K562 treated with DMSO at 1 percent for 12 hours (cell line): ENCODE results near the gene DBN1. TPM values are rescaled to one million over a fixed set of nuclear protein-coding genes. Genes with fewer than 3 reads are reported as not detected.

Experiments used
- total RNA-seq: library from RNA; unstranded; fragments of 300-600 nt; gene quantifications from 2 replicates; pipeline ENCODE4 v1.2.3, GENCODE V29; 2022; ENCODE audit not compliant: insufficient read depth

The DBN1 gene
- 24.1 and 40.0 TPM in 2 replicates for total RNA-seq

GRCh38 chr5:177473443-177474001 is at the start of gene DBN1:
Gene DBN1 (minus strand): TSS chr5:177473634. CDS start chr5:177473521, 113 bp downstream.

GRCh38 chr5:177516601-177517568 is 43.5 kb upstream of the DBN1 start, which contains the start of gene DDX41:
Gene DDX41 (minus strand): TSS chr5:177516961. CDS start chr5:177516945, 16 bp downstream.

GRCh38 chr5:177509381-177509951 is 36.0 kb upstream of the DBN1 start, which contains the start of gene DOK3:
Gene DOK3 (minus strand): TSS chr5:177509826. CDS start chr5:177509540, 286 bp downstream.

GRCh38 chr5:177497292-177498012 is 24.0 kb upstream of the DBN1 start, which contains the start of gene PDLIM7:
Gene PDLIM7 (minus strand): TSS chr5:177497604. CDS start chr5:177496512, 1,092 bp downstream.

GRCh38 chr5:177446200-177447065 is 27.0 kb downstream of the DBN1 start, which contains the start of gene PRR7:
Gene PRR7 (plus strand): TSS chr5:177446814. CDS start chr5:177455068, 8,254 bp downstream.

GRCh38 chr5:177426566-177427210 is 46.7 kb downstream of the DBN1 start, which contains the start of gene GRK6:
Gene GRK6 (plus strand): TSS chr5:177426676. CDS start chr5:177426846, 170 bp downstream.

GRCh38 chr5:177409043-177409801 is 64.2 kb downstream of the DBN1 start, which contains the start of gene F12:
Gene F12 (minus strand): TSS chr5:177409564. CDS start chr5:177409527, 37 bp downstream.

Other genes starting within 250 kb of the DBN1 start
- gene RAB24, start 169.9 kb downstream of the DBN1 start, total RNA-seq: 57.4 and 61.3 TPM in 2 replicates
- 197 and 278 TPM in 2 replicates for gene PRELID1, start 169.8 kb downstream of the DBN1 start, total RNA-seq
- gene MXD3, start 161.7 kb downstream of the DBN1 start, total RNA-seq: 35.5 and 38.9 TPM in 2 replicates
- 338 and 355 TPM in 2 replicates for gene LMAN2, start 122.0 kb downstream of the DBN1 start, total RNA-seq
- 64.6 and 74.6 TPM in 2 replicates for gene RGS14, start 115.7 kb downstream of the DBN1 start, total RNA-seq
- not detected in 2 replicates for gene SLC34A1, start 89.2 kb downstream of the DBN1 start, total RNA-seq
- gene PFN3, start 73.0 kb downstream of the DBN1 start, total RNA-seq: not detected in 2 replicates
- gene F12, start 64.1 kb downstream of the DBN1 start, total RNA-seq: 8.4 and 19.7 TPM in 2 replicates
- 60.6 and 81.9 TPM in 2 replicates for gene GRK6, start 47.0 kb downstream of the DBN1 start, total RNA-seq
- gene PRR7, start 26.8 kb downstream of the DBN1 start, total RNA-seq: 4.1 and 8.5 TPM in 2 replicates
- 107 and 141 TPM in 2 replicates for gene PDLIM7, start 24.0 kb upstream of the DBN1 start, total RNA-seq
- gene DOK3, start 36.2 kb upstream of the DBN1 start, total RNA-seq: 8.1 and 29.1 TPM in 2 replicates
- 100 and 113 TPM in 2 replicates for gene DDX41, start 43.3 kb upstream of the DBN1 start, total RNA-seq
- gene FAM193B, start 80.9 kb upstream of the DBN1 start, total RNA-seq: 23.8 and 52.9 TPM in 2 replicates
- gene TMED9, start 118.6 kb upstream of the DBN1 start, total RNA-seq: 338 and 344 TPM in 2 replicates
- 22.9 and 23.1 TPM in 2 replicates for gene B4GALT7, start 126.5 kb upstream of the DBN1 start, total RNA-seq